ENCODE data around the gene FADS6. TPM values are rescaled to one million over a fixed set of nuclear protein-coding genes. Genes with fewer than 3 reads are reported as not detected.
A peak's percentile ranks its signal among the peaks of the same experiment; 100 is the strongest.

FADS6 gene
- total RNA-seq, 4 donors from 2014 or later, result 4.9 to 19.9 (median 6.8) TPM

DNA sequence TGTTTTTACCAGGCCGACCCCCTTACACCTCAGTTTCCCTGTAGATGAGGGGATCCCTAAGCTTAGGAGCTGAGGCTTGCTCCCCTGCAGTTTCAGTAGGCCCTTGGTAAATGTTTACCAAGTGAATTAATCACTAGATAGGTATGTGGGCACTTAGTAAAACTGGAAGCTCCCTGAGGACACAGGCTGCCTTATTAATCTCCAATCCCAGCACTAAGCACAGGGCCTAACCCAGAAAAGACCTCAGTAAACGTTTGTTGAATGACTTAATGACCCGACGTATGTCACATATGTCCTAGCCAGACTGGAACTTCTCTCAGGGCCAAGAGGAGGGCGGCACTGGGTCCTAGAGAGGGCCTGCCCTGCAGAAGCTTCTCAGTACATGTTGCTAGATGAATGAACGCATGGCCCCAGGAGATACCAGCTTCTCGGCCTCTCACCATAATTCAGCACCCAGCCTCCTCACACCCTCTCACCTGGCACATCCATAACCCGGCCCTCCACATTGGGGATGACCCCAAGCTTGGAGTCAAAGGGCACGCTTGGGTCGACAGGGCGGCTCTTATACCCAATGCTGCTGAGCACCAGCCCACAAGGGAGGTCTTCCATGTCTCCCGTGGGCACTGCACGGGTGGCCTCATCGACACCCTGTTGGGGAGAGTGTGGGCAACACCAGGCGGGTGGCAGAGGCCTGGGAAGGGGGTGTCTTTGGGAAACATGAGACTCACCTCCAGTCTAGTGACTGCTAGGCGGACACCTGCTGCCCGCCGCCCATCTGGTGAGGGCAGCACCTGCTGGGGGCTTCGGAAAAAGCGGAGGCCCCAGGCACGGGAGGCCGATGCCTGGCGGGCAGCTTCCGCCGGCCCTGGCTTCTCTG, 29.8 kb downstream of the FADS6 start:
- WGBS, 2 donors, result 88 to 90% methylated on average over 25 of the region's 25 CpGs
- H3K4me3 ChIP-seq (ENCODE audit: low read depth, poor library complexity, severe bottlenecking), result no peak overlapping the region
- no peak for DNase-seq (ENCODE audit: low spot score in 2 of 2)
- TF ChIP-seq POLR2A (IDR thresholded peaks at IDR 0.05), result no peak
- intact Hi-C loops (cut with DNase I; ENCODE audit: low total_unique reads), result loop anchor here (5.0 to 10.0 kb wide), 2 partner anchors 71 to 119 kb away; partner anchors contain the start of gene NHERF1

DNA sequence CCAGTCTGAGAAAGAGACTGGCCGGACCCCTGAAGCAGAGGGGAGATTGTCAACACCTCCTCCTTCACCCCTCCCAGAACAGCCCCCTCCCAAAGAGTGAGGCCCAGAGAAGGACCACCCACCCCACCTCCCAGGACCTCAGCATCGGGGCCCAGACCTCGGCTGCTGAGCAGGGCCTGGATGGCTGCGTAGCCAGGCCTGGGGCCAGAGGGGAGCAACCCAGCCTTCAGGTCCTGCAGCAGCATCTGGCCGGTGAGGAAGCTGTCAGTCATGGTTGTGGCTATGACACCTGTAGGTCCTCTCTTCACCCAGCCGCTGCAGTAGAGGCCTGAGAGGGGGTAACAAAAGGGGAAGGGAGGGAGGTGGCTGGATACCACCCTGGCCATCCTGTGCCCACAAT, 30.5 kb downstream of the FADS6 start:
- DNase-seq (ENCODE audit: low spot score in 2 of 2), result no peak
- TF ChIP-seq, protein P1, sequence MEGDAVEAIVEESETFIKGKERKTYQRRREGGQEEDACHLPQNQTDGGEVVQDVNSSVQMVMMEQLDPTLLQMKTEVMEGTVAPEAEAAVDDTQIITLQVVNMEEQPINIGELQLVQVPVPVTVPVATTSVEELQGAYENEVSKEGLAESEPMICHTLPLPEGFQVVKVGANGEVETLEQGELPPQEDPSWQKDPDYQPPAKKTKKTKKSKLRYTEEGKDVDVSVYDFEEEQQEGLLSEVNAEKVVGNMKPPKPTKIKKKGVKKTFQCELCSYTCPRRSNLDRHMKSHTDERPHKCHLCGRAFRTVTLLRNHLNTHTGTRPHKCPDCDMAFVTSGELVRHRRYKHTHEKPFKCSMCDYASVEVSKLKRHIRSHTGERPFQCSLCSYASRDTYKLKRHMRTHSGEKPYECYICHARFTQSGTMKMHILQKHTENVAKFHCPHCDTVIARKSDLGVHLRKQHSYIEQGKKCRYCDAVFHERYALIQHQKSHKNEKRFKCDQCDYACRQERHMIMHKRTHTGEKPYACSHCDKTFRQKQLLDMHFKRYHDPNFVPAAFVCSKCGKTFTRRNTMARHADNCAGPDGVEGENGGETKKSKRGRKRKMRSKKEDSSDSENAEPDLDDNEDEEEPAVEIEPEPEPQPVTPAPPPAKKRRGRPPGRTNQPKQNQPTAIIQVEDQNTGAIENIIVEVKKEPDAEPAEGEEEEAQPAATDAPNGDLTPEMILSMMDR (IDR thresholded peaks at IDR 0.05), result no peak
- TF ChIP-seq POLR2A (IDR thresholded peaks at IDR 0.05), result no peak
- 72 to 86% methylated on average over 6 of the region's 6 CpGs for WGBS, 2 donors

DNA sequence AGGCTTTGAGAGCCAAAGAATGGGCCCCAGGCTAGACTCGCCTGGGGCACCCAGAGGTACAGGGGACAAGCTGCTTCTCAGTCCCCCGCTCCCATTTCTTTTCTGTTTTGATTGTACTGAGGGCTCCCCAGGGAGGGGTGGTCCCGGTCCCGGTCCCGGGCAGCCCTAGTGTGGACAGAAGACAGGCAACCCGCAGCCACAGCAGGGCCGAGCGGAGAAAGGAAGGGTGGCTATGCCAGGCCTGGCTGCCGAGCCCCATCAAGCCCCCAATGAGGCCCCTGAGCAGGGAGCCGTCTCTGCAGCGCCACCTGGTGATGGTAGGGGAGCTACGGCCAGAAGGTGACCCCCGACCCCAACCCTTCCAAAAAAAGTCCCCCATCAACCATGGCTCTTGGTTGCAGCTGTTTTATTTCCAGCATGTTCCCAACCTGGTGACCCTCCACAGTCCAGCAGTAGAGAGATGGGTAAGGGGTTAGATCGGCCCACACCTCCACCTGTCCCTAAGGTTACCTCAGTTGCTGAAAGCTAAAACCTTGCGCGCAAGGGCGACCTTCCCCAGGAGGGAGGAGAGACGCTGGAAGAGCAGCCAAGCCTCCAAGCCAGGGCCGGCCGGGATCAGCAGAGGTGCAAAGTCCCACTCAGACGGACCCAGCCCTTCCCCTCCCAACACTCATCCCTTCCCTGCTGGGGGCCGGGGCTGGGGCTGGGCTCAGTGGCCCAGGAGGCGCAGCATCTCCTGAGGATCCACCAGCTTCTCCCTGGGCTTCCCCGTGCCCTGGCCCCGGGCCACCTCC, 31.1 kb downstream of the FADS6 start:
- no peak for DNase-seq (ENCODE audit: low spot score in 2 of 2)
- WGBS, 2 donors, result 46 to 51% methylated on average over 18 to 24 of the region's 25 CpGs
- intact Hi-C loops (cut with DNase I; ENCODE audit: low total_unique reads), result loop anchor here (5.0 to 10.0 kb wide), 2 partner anchors 70 to 118 kb away; partner anchors contain the start of gene NHERF1
- H3K4me3 ChIP-seq (ENCODE audit: low read depth, poor library complexity, severe bottlenecking), result no peak overlapping the region
- no peak for TF ChIP-seq POLR2A (IDR thresholded peaks at IDR 0.05)
- TF ChIP-seq, protein P1 (IDR thresholded peaks at IDR 0.05), result peak in 1 of 3 donors; percentile 33

More for the DNA sequence above, 30.5 kb downstream of the FADS6 start:
- intact Hi-C loops (cut with DNase I; ENCODE audit: low total_unique reads), result loop anchor here (5.0 to 10.0 kb wide), 2 partner anchors 71 to 118 kb away; partner anchors contain the start of gene NHERF1
- H3K4me3 ChIP-seq (ENCODE audit: low read depth, poor library complexity, severe bottlenecking), result no peak overlapping the region

DNA sequence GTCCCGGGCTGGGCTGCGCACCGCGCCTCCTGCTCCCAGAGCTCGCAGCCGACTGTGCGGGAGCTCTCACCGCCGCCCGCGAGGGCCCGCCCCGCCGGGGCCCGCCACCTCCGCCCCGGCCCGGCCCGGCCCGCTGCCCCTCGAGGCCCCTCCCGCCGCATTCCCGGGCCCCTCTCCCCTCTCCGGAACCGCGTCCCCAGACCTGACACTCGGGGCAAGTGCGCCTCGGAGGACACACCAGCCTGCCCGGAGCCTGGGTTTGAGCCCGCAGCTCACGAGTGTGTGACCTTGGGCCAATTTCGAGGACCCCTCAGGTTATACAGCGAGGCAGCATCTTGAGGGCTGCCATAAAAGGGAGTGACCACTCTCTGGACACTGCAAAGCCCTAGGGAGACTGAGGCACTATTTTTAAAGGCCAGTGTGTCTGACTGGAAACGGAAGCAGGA, 31.7 kb downstream of the FADS6 start:
- TF ChIP-seq, protein P1 (IDR thresholded peaks at IDR 0.05), result no peak
- TF ChIP-seq POLR2A (IDR thresholded peaks at IDR 0.05), result no peak
- intact Hi-C loops (cut with DNase I; ENCODE audit: low total_unique reads), result loop anchor here (5.0 to 10.0 kb wide), 2 partner anchors 69 to 117 kb away; partner anchors contain the start of gene NHERF1
- no peak overlapping the region for H3K4me3 ChIP-seq (ENCODE audit: low read depth, poor library complexity, severe bottlenecking)
- DNase-seq (ENCODE audit: low spot score in 2 of 2), result no peak
- WGBS, 2 donors, result 6 to 25% methylated on average over 1 to 32 of the region's 36 CpGs

DNA sequence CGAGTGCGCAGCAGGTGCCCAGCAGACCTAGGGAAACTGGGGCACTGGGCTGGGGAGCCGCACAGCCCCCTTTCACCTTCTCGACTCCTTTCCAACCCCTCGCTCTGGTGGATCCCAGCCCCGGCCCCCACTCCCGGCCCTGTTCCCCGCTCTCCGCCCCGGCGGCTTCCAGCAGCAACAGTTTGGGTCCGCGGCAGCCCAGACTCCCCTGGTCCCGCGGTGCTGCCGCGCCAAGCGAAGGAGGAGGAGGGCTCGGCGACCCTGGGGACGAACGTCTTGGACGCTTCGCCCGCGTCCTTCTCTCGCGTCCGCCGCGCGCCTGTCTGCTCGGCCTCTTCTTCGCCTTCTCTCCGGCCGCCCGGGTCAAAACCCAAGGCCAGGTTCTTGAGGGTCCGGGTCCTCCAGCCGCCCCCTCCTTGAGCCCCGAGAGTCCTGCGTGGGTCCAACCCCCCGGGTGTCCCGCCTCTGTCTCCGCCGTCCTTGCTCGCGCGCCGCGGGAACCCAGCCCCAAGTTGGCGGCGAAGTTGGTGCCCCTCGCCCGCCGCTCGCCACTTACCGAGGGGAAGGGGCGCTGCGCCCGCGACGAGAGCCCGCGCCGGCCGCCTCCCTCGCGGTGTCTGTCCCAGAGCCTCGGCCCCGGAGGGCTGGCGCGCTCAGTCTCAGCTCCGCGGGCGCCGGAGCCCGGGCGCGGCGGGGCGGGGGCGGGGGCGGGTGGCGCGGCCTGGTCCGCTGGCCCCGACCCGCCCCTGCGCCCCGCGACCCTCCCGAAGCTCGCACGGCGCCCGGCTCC, 32.4 kb downstream of the FADS6 start:
- intact Hi-C loops (cut with DNase I; ENCODE audit: low total_unique reads), result loop anchor here (5.0 to 10.0 kb wide), 2 partner anchors 69 to 116 kb away; partner anchors contain the start of gene NHERF1
- no peak for DNase-seq (ENCODE audit: low spot score in 2 of 2)
- no peak overlapping the region for H3K4me3 ChIP-seq (ENCODE audit: low read depth, poor library complexity, severe bottlenecking)
- WGBS, 2 donors, result 0 to 1% methylated on average over 25 to 38 of the region's 96 CpGs
- TF ChIP-seq, protein P1 (IDR thresholded peaks at IDR 0.05), result no peak
- no peak for TF ChIP-seq POLR2A (IDR thresholded peaks at IDR 0.05)
